Astrocyte (in vitro differentiated cells and primary cell): ENCODE results near the gene PXMP4.

ENCODE experiments used
- EZH2 ChIP-seq: IDR thresholded peaks from 2 replicates; pipeline ENCODE4 v1.6.1; 2012; ENCODE audit warnings: mild to moderate bottlenecking, low read length, inconsistent platforms; ENCODE audit not compliant: insufficient read depth
- TF ChIP-seq, protein P1 (sequence below): IDR thresholded peaks from 2 replicates; pipeline ENCODE4 v1.5.1; 2011; ENCODE audit warnings: low read depth, mild to moderate bottlenecking, inconsistent platforms, low read length, moderate library complexity; ENCODE audit not compliant: insufficient read depth

DNA sequence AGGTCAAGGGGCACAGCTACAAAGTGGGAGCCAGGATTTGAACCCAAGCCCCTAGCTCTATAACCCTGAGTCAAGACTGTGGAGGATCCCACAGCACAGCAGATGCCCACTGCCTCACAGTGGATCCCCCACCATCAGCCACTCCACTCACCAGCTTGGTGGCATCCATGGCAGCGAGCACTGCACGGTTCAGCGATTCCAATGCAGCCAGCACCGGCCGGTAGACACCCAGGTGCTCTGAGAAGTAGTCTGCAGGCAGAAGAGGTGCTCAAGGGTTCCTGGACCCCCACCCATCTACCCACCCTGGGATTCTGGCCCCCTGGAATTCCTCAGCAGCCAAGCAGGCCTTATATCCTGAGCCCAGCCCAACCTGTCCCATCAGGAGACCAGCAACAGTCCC lies 50.9 kb downstream of the PXMP4 start:
- TF ChIP-seq, protein P1, sequence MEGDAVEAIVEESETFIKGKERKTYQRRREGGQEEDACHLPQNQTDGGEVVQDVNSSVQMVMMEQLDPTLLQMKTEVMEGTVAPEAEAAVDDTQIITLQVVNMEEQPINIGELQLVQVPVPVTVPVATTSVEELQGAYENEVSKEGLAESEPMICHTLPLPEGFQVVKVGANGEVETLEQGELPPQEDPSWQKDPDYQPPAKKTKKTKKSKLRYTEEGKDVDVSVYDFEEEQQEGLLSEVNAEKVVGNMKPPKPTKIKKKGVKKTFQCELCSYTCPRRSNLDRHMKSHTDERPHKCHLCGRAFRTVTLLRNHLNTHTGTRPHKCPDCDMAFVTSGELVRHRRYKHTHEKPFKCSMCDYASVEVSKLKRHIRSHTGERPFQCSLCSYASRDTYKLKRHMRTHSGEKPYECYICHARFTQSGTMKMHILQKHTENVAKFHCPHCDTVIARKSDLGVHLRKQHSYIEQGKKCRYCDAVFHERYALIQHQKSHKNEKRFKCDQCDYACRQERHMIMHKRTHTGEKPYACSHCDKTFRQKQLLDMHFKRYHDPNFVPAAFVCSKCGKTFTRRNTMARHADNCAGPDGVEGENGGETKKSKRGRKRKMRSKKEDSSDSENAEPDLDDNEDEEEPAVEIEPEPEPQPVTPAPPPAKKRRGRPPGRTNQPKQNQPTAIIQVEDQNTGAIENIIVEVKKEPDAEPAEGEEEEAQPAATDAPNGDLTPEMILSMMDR = no peak
- no peak for TF ChIP-seq EZH2
